ENCODE results near the gene SLC25A15. TPM values are rescaled to one million over a fixed set of nuclear protein-coding genes. Genes with fewer than 3 reads are reported as not detected.

Gene SLC25A15
- total and polyA plus RNA-seq, 4 experiments from 2014 or later = 4.2 to 8.5 (median 6.4) TPM

GRCh38 chr13:40764587-40765403, 24.6 kb upstream of the SLC25A15 start:
- H3K4me3 ChIP-seq (ENCODE audit: low read length in 2 of 2) = no peak overlapping the region
- no peaks in the 10 kb centered on the region for H3K27me3 ChIP-seq (ENCODE audit: insufficient read depth, low read length)
- Mint-ChIP-seq H3K4me3 (peak overlapping the region in 3 of 8 donors; percentile 28 to 43 (median 29)), H3K27ac (peak overlapping the region; percentile 9 to 86 (median 71)), H3K36me3 (peaks cover 11 to 40% of the 10 kb centered on the region in 2 donors), H3K27me3 (no peaks in the 10 kb centered on the region), H3K4me1 (peaks cover 31 to 34% (median 34%) of the 10 kb centered on the region in 4 donors), H3K9me3 (no peaks in the 10 kb centered on the region)
- CTCF ChIA-PET (ENCODE audit: partially characterized antibody) = interaction anchor here (1.1 to 2.1 kb wide), 2 partner anchors 13 to 17 kb away, joined by 3 to 8 read pairs; no protein-coding TSS in a partner anchor
- DNase-seq = peak in 1 of 5 donors; percentile 65
- H3K36me3 ChIP-seq (ENCODE audit: insufficient read depth, low read length) = peaks cover 4% of the 10 kb centered on the region
- POLR2A ChIA-PET (ENCODE audit: partially characterized antibody) = no interaction called here
- intact Hi-C loops (cut with micrococcal nuclease) = no loop called here
- H3K27ac ChIP-seq (ENCODE audit: low read depth, low read length) = peak overlapping the region; percentile 15
- no peaks in the 10 kb centered on the region for H3K9me3 ChIP-seq (ENCODE audit: control insufficient read depth in 1 of 2, low read length in 2 of 2)
- peaks cover 30% of the 10 kb centered on the region for H3K4me1 ChIP-seq (ENCODE audit: insufficient read depth, low read length)

GRCh38 chr13:40765602-40766001, 23.8 kb upstream of the SLC25A15 start:
- POLR2A ChIA-PET (ENCODE audit: partially characterized antibody) = no interaction called here
- Mint-ChIP-seq H3K4me1 (peaks cover 34 to 42% (median 39%) of the 10 kb centered on the region in 4 donors), H3K4me3 (no peak overlapping the region), H3K36me3 (peaks cover 10 to 39% of the 10 kb centered on the region in 2 donors), H3K27me3 (no peaks in the 10 kb centered on the region), H3K27ac (peak overlapping the region in 3 of 7 donors; percentile 35 to 86 (median 62)), H3K9me3 (no peaks in the 10 kb centered on the region)
- intact Hi-C loops (cut with micrococcal nuclease) = no loop called here
- Histone ChIP-seq H3K9me3 (ENCODE audit: control insufficient read depth in 1 of 2, low read length in 2 of 2) (no peaks in the 10 kb centered on the region), H3K4me1 (ENCODE audit: insufficient read depth, low read length) (peaks cover 36% of the 10 kb centered on the region), H3K27ac (ENCODE audit: low read depth, low read length) (no peak overlapping the region), H3K36me3 (ENCODE audit: insufficient read depth, low read length) (peaks cover 4% of the 10 kb centered on the region), H3K27me3 (ENCODE audit: insufficient read depth, low read length) (no peaks in the 10 kb centered on the region), H3K4me3 (ENCODE audit: low read length in 2 of 2) (no peak overlapping the region)
- DNase-seq = no peak
- CTCF ChIA-PET (ENCODE audit: partially characterized antibody) = interaction anchor here (1.1 to 2.1 kb wide), 3 partner anchors 12 to 1082 kb away, joined by 3 to 8 read pairs (median 3); no protein-coding TSS in a partner anchor

GRCh38 chr13:40769970-40770369, 19.4 kb upstream of the SLC25A15 start:
- peak overlapping the region in 6 of 7 donors; percentile 80 to 99 (median 99) for H3K27ac Mint-ChIP-seq
- CTCF ChIA-PET (ENCODE audit: partially characterized antibody) = no interaction called here
- H3K27me3 Mint-ChIP-seq = no peaks in the 10 kb centered on the region
- POLR2A ChIA-PET (ENCODE audit: partially characterized antibody) = interaction anchor here (0.7 to 1.9 kb wide), 5 partner anchors 10 to 995 kb away, joined by 3 to 10 read pairs (median 5); partner anchors contain the start of gene SLC25A15
- H3K36me3 ChIP-seq (ENCODE audit: insufficient read depth, low read length) = peaks cover 4% of the 10 kb centered on the region
- H3K4me3 Mint-ChIP-seq = peak overlapping the region; percentile 97 to 100 (median 99)
- H3K4me1 Mint-ChIP-seq = peaks cover 10 to 28% (median 25%) of the 10 kb centered on the region in 4 donors
- H3K4me1 ChIP-seq (ENCODE audit: insufficient read depth, low read length) = peaks cover 28% of the 10 kb centered on the region
- peak overlapping the region; percentile 53 to 97 for H3K4me3 ChIP-seq (ENCODE audit: low read length in 2 of 2)
- peaks cover 0 to 2% (median 0%) of the 10 kb centered on the region in 8 donors for H3K9me3 Mint-ChIP-seq
- peaks cover 0 to 25% of the 10 kb centered on the region in 2 donors for H3K36me3 Mint-ChIP-seq
- no peak for DNase-seq
- H3K9me3 ChIP-seq (ENCODE audit: control insufficient read depth in 1 of 2, low read length in 2 of 2) = no peaks in the 10 kb centered on the region
- H3K27ac ChIP-seq (ENCODE audit: low read depth, low read length) = peak overlapping the region; percentile 79
- intact Hi-C loops (cut with micrococcal nuclease) = loop anchor here (2.0 to 10.0 kb wide), 3 partner anchors 19 to 1735 kb away; partner anchors contain the start of genes NHLRC3, PROSER1 and SLC25A15
- H3K27me3 ChIP-seq (ENCODE audit: insufficient read depth, low read length) = no peaks in the 10 kb centered on the region

- Histone ChIP-seq H3K27ac (ENCODE audit: low read depth, low read length) (peak overlapping the region; percentile 79), H3K9me3 (ENCODE audit: control insufficient read depth in 1 of 2, low read length in 2 of 2) (no peaks in the 10 kb centered on the region), H3K4me3 (ENCODE audit: low read length in 2 of 2) (peak overlapping the region; percentile 53 to 97), H3K27me3 (ENCODE audit: insufficient read depth, low read length) (no peaks in the 10 kb centered on the region), H3K36me3 (ENCODE audit: insufficient read depth, low read length) (peaks cover 4% of the 10 kb centered on the region), H3K4me1 (ENCODE audit: insufficient read depth, low read length) (peaks cover 28% of the 10 kb centered on the region)
- no peaks in the 10 kb centered on the region for H3K27me3 Mint-ChIP-seq
- H3K9me3 Mint-ChIP-seq = peaks cover 0 to 2% (median 0%) of the 10 kb centered on the region in 8 donors
- peak overlapping the region; percentile 97 to 100 (median 99) for H3K4me3 Mint-ChIP-seq
- peak overlapping the region in 6 of 7 donors; percentile 98 to 100 (median 99) for H3K27ac Mint-ChIP-seq
- peaks cover 7 to 28% (median 24%) of the 10 kb centered on the region in 4 donors for H3K4me1 Mint-ChIP-seq
- CTCF ChIA-PET (ENCODE audit: partially characterized antibody) = no interaction called here
- POLR2A ChIA-PET (ENCODE audit: partially characterized antibody) = interaction anchor here (0.7 to 1.9 kb wide), 5 partner anchors 11 to 995 kb away, joined by 3 to 10 read pairs (median 5); partner anchors contain the start of gene SLC25A15
- no peak for DNase-seq
- intact Hi-C loops (cut with micrococcal nuclease) = loop anchor here (2.0 to 10.0 kb wide), 3 partner anchors 18 to 1736 kb away; partner anchors contain the start of genes NHLRC3, PROSER1 and SLC25A15
- H3K36me3 Mint-ChIP-seq = peaks cover 0 to 23% of the 10 kb centered on the region in 2 donors
These were observed 18.8 kb upstream of the SLC25A15 start for GRCh38 chr13:40770609-40770933.

DNA sequence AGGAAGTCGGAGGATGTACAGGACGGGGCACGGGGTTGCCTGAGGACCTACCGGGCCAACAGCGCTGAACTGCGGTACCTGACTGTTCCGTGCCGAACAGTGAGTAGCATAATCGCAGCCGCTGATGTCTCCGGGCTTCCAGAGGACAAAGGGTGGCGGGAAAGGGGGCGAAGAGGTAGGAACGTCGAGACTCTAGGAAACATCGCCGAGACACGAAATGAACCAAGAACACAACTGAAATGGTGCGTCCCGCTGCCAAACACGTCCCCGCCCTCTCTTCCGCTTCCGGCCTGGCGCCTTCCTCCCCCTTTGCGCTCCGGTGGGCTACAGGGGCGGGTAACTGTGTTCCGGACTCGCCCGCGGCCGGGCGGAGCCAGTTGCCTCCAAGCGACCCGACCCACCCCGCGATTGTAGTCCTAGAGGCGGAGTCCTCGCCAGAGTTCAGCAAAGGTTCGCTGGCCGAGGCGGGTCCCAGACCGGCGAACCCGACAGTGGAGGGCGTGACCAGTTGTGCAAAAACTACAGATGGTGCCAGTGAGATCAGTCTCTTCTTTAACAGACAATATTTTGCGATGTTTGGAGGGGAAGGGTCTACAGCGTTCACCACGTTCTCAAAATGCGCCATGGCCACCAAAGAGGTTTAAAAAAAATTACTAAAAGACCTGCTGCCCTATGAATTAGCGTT, 18.3 kb upstream of the SLC25A15 start, which contains the start of gene MRPS31:
MRPS31 (minus strand) TSS at position 257 of the 685 bp plus-strand sequence; CDS start at position 203, 54 bp downstream.
- H3K4me3 Mint-ChIP-seq = peak within 1 kb of the TSS; percentile 97 to 100 (median 99)

DNA sequence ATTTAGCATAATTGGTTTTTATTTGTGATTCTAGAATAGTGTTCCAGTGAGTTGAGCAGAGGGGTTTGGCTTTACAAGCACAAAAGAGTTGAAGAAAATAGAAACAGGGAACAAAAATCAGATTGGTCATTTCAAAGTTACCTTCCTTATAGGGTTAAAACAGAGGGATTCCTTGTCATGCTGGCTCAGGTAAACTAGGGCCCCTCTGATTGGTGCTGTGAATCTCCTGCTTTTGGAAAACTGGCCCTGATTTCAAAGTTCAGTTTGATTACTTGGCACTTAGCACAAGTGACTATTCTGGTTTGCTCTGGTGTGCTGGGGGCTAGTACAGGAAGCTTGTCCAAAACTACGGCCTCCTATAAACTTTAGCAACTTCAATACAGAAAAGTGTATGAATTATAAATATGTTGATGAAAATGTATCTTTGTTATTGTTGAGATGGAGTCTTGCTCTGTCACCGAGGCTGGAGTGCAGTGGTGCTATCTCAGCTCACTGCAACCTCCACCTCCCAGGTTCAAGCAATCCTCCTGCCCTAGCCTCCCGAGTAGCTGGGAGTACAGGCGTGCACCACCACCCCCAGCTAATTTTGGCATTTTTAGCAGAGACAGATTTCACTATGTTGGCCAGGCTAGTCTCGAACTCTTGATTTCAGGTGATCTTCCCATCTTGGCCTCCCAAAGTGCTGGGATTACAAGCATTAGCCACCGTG, 16.5 kb upstream of the SLC25A15 start:
- H3K27ac ChIP-seq (ENCODE audit: low read depth, low read length) = no peak overlapping the region
- intact Hi-C loops (cut with micrococcal nuclease) = loop anchor here (10.0 kb wide), 1 partner anchor 1738 kb away; the partner anchor contains the start of genes NHLRC3 and PROSER1
- peaks cover 40% of the 10 kb centered on the region for H3K4me1 ChIP-seq (ENCODE audit: insufficient read depth, low read length)
- H3K27me3 ChIP-seq (ENCODE audit: insufficient read depth, low read length) = no peaks in the 10 kb centered on the region
- peaks cover 0 to 2% (median 0%) of the 10 kb centered on the region in 8 donors for H3K9me3 Mint-ChIP-seq
- H3K4me1 Mint-ChIP-seq = peaks cover 26 to 49% (median 37%) of the 10 kb centered on the region in 4 donors
- POLR2A ChIA-PET (ENCODE audit: partially characterized antibody) = interaction anchor here (1.2 kb wide), 1 partner anchor 149 kb away, joined by 3 read pairs; no protein-coding TSS in a partner anchor
- peaks cover 0 to 13% of the 10 kb centered on the region in 2 donors for H3K36me3 Mint-ChIP-seq
- no peak overlapping the region for H3K4me3 ChIP-seq (ENCODE audit: low read length in 2 of 2)
- H3K4me3 Mint-ChIP-seq = peak overlapping the region in 6 of 8 donors; percentile 35 to 64 (median 40)
- H3K27ac Mint-ChIP-seq = peak overlapping the region in 3 of 7 donors; percentile 11 to 72 (median 36)
- H3K9me3 ChIP-seq (ENCODE audit: control insufficient read depth in 1 of 2, low read length in 2 of 2) = no peaks in the 10 kb centered on the region
- no peaks in the 10 kb centered on the region for H3K36me3 ChIP-seq (ENCODE audit: insufficient read depth, low read length)
- DNase-seq = no peak
- no peaks in the 10 kb centered on the region for H3K27me3 Mint-ChIP-seq
- CTCF ChIA-PET (ENCODE audit: partially characterized antibody) = no interaction called here

More for the DNA sequence above, 18.3 kb upstream of the SLC25A15 start, which contains the start of gene MRPS31:
- Mint-ChIP-seq H3K36me3 (peaks cover 0 to 20% of the 10 kb centered on the region in 2 donors), H3K27ac (peak within 1 kb of the TSS in 6 of 7 donors; percentile 98 to 100 (median 99)), H3K27me3 (no peaks in the 10 kb centered on the region), H3K4me1 (peaks cover 8 to 33% (median 27%) of the 10 kb centered on the region in 4 donors), H3K9me3 (peaks cover 0 to 2% (median 0%) of the 10 kb centered on the region in 8 donors)
- CTCF ChIA-PET (ENCODE audit: partially characterized antibody) = no interaction called here
- intact Hi-C loops (cut with micrococcal nuclease) = loop anchor here (1.0 to 10.0 kb wide), 4 partner anchors 18 to 1736 kb away; partner anchors contain the start of genes FOXO1, NHLRC3, PROSER1 and SLC25A15
- peak within 1 kb of the TSS; percentile 53 to 97 for H3K4me3 ChIP-seq (ENCODE audit: low read length in 2 of 2)
- H3K27ac ChIP-seq (ENCODE audit: low read depth, low read length) = peak within 1 kb of the TSS; percentile 79
- H3K36me3 ChIP-seq (ENCODE audit: insufficient read depth, low read length) = peaks cover 4% of the 10 kb centered on the region
- no peaks in the 10 kb centered on the region for H3K27me3 ChIP-seq (ENCODE audit: insufficient read depth, low read length)
- peak; percentile 91 to 92 (median 92) for DNase-seq
- H3K9me3 ChIP-seq (ENCODE audit: control insufficient read depth in 1 of 2, low read length in 2 of 2) = no peaks in the 10 kb centered on the region
- POLR2A ChIA-PET (ENCODE audit: partially characterized antibody) = interaction anchor here (0.6 to 1.9 kb wide), 11 partner anchors 10 to 996 kb away, joined by 3 to 10 read pairs (median 3); partner anchors contain the start of gene SLC25A15
- H3K4me1 ChIP-seq (ENCODE audit: insufficient read depth, low read length) = peaks cover 28% of the 10 kb centered on the region
